Stimulated activated CD4-positive, alpha-beta T cell treated with anti-CD3 and anti-CD28 coated beads, Interleukin-12 subunit alpha, Interleukin-12 subunit beta, amount 100 ng/mL, for 24 hours (primary cell): ENCODE results near the gene MAGIX.
"Not testable (repeated sequence)": the region's sequence is repeated elsewhere in the genome, so short reads cannot be mapped to it uniquely, and the experiment has no call there.

ENCODE experiments used
- DNase-seq, 2 experiments: peaks; one replicate each; pipeline ENCODE4 v3.0.0-alpha.2; 2020; ENCODE audit warnings: low read depth in 2 of 2

MAGIX gene

GRCh38 chrX:49160908-49161307, 1.6 kb upstream of the MAGIX start:
- DNase-seq = no peak

DNA sequence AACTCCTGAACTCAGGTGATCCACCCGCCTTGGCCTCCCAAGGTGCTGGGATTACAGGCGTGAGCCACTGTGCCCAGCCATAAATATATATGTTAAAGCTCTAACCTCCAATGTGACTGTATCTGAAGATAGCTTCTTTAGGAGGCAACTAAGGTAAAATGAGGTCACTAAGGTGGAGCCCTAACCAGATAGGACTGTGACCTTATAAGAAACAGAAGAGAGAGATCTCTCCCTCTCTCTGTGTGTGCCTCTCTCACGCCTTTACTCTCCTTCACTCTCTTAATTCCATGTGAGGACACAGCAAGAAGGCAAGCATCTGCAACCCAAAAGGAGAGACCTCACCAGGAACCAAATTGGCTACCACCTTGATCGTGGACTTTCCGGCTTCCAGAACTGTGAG, 926 bp upstream of the MAGIX start:
- DNase-seq = no peak

- DNase-seq = peak; percentile 43 to 60
These were observed 1.2 kb downstream of the MAGIX start for GRCh38 chrX:49163555-49164419.

GRCh38 chrX:49164589-49165360, 2.2 kb downstream of the MAGIX start:
- no peak for DNase-seq

- DNase-seq = peak; percentile 34 to 54
These were observed 3.6 kb downstream of the MAGIX start for GRCh38 chrX:49165901-49166881.

- peak in 1 of 2 experiments; percentile 57 for DNase-seq
These were observed 4.6 kb downstream of the MAGIX start for GRCh38 chrX:49166914-49167739.

- no peak for DNase-seq
These were observed 5.2 kb downstream of the MAGIX start for GRCh38 chrX:49167740-49168108.

DNA sequence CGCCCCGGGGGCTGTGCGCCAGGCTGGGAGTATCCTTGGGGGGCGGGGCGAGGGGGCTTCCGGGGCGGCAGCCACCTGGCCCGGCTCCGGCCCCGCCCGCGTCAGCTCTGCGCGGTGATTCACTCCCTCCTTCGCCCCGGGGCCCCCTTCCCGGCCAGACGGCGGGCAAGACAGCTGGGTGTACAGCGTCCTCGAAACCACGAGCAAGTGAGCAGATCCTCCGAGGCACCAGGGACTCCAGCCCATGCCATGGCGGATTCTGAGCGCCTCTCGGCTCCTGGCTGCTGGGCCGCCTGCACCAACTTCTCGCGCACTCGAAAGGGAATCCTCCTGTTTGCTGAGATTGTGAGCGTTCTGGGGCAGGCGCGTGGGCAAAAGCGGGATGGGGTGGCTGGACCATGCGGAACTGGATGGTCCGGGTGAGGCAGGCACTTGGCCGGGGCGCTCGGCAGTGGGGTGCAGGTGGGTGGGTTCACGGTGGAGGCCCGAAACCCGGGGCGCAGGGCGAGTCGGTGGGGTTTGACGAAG, 9.3 kb downstream of the MAGIX start, which contains the start of gene PLP2:
Gene PLP2, plus strand, starts transcription at position 147 of the 528 bp plus-strand sequence. Its CDS starts 103 bp downstream, at position 250.
- DNase-seq = peak in 1 of 2 experiments; percentile 69

- DNase-seq = peak; percentile 50 to 66
These were observed 9.8 kb downstream of the MAGIX start for GRCh38 chrX:49172280-49172780.

DNA sequence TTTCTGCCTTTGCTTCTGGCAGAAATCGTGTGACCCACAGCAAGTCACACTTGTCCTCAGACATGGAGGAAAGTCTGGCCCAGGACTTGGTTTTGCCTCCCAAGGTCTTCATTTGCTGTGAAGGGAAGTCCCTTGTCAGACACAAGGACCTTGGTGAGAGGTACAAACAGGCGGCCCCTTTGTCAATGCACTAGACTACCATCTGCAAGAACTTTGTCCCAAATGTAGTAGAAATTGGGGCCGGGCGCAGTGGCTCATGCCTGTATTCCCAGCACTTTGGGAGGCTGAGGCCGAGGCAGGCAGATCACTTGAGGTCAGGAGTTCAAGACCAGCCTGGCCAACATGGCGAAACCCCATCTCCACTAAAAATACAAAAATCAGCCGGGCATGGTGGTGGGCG, 11.0 kb downstream of the MAGIX start:
- not testable (repeated sequence) for DNase-seq

GRCh38 chrX:49174723-49175122, 12.2 kb downstream of the MAGIX start:
- no peak for DNase-seq

DNA sequence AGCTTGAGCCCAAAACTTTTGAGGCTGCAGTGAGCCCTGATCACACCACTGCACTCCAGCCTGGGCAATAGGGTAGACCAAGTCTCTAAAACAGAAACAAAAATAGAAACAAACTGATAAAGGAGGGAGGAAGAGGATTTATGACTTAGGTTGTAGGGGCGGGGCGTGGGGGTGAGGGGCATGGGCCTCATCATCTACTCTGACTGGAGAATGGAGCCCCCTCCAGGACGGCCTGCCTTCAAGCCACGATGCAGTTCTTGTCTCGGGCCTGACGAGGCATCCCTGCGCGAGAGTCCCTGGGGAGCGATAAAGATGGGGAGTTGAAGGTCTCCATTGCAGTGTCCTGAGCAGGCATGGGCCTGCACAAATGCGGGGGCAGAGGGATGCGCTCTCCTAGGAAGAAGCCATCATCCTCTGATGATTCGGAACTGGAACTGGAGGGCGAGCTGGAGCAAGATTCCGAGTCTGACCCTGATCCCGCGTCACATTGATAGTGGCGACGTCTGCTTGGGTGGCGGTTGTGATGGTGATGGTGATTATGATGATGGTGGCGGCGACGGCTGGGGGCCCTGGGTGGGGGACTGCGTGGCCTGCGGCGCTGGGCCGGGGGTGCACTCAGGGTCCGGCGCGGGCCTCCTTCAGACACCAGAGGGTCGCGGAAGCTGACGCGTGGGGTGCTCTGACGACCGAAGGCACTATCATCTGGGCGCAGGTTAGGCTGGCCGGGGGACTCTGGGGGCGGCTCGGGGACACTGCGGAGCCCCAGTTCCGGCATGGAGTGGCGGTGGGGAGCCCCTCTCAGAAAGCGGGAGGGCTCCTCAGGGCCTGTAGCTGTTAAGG, 13.1 kb downstream of the MAGIX start:
- DNase-seq = no peak

- DNase-seq = no peak
These were observed 14.1 kb downstream of the MAGIX start for GRCh38 chrX:49176421-49177326.

GRCh38 chrX:49177338-49177833, 14.8 kb downstream of the MAGIX start:
- DNase-seq = no peak

- no peak for DNase-seq
These were observed 15.4 kb downstream of the MAGIX start for GRCh38 chrX:49177873-49178480.

- DNase-seq = no peak
These were observed 16.0 kb downstream of the MAGIX start for GRCh38 chrX:49178537-49178936.

DNA sequence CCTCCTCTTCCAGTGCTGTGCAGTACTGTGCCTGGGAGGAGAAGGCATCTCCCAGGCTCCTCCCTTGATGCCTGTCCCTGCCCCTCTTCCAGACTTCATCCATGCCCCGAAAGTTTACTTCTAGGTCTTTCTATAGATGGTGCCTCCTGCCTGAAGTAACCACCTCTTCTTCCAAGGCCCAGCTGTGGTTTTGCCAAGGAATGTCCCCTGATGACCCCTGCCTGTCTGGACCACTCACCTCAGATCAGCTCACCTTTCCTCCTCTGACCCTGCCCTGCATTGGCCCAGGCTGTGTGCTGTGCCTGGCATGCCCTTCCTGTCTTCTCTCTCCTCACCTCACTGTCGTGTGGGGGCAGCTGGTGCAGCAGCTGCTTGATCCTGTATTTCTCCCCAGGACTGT, 16.8 kb downstream of the MAGIX start:
- no peak for DNase-seq
